Measurements from ENCODE around the gene FGG. TPM values are rescaled to one million over a fixed set of nuclear protein-coding genes. Genes with fewer than 3 reads are reported as not detected.
A peak's percentile ranks its signal among the peaks of the same experiment; 100 is the strongest.

Gene FGG
- total and polyA plus RNA-seq, 10 of the 15 experiments (the other 5 are each of a cell fraction or from before 2014, with no cell fraction given), result 1.8 TPM; not detected in 9

- FAIRE-seq, result no peak
- DNase-seq (ENCODE audit: low read depth, low spot score), result no peak
- ChIA-PET RAD21 (ENCODE audit: unreplicated experiment) (interaction anchor here (0.9 to 7.1 kb wide), 5 partner anchors 58 to 70 kb away, joined by 4 to 88 read pairs (median 4); partner anchors contain the start of gene PLRG1), SMC1A (ENCODE audit: uncharacterized antibody, unreplicated experiment) (interaction anchor here (0.6 to 7.2 kb wide), 5 partner anchors 9 to 1279 kb away, joined by 3 to 119 read pairs (median 7); partner anchors contain the start of genes FGB and PLRG1), POLR2A (no interaction called here), CTCF (interaction anchor here (1.1 to 19.0 kb wide), 7 partner anchors 12 to 76 kb away, joined by 3 to 796 read pairs (median 6); partner anchors contain the start of genes FGB and PLRG1)
- no peak overlapping the region for H3K4me3 ChIP-seq
- no peak overlapping the region for H3K9ac ChIP-seq (ENCODE audit: control insufficient read depth, insufficient read depth, low read length)
- no peak overlapping the region for H3K27ac ChIP-seq (ENCODE audit: control insufficient read depth, insufficient read depth)
- peak overlapping the region; percentile 25; the same call in 1 of the 2 replicates for H2AFZ ChIP-seq (ENCODE audit: control insufficient read depth, low read depth, low read length)
- WGBS (ENCODE audit: insufficient coverage, insufficient replicate concordance, low lambda C conversion rate, missing lambda C conversion rate), result 0% methylated on average over 1 of the region's 1 CpG
- no peaks in the 10 kb centered on the region for H3K36me3 ChIP-seq (ENCODE audit: control insufficient read depth in 2 of 2, insufficient read depth in 2 of 2, low read length in 1 of 2)
- BruUV-seq (replicated peaks), result no TSS peak
- intact Hi-C loops (cut with micrococcal nuclease; ENCODE audit: unreplicated experiment) (loop anchor here (10.0 kb wide), 2 partner anchors 755 to 845 kb away; partner anchors contain the start of gene MAP9), in situ Hi-C loops (cut with MboI) (no loop called here)
- H3K9me3 ChIP-seq (replicated peaks; ENCODE audit: control insufficient read depth, insufficient read depth, low read length), result no peaks in the 10 kb centered on the region
- no peaks in the 10 kb centered on the region for H3K27me3 ChIP-seq (replicated peaks in 1 of 2; ENCODE audit: control insufficient read depth in 2 of 2, insufficient read depth in 2 of 2, low read length in 1 of 2)
- no peak overlapping the region for H3K4me2 ChIP-seq (ENCODE audit: control insufficient read depth, insufficient read depth)
- H4K20me1 ChIP-seq (ENCODE audit: control insufficient read depth, insufficient read depth), result no peaks in the 10 kb centered on the region
- TF ChIP-seq SREBF2 (IDR thresholded peaks at IDR 0.05; ENCODE audit: low read length) (no peak), ESRRA (IDR thresholded peaks at IDR 0.05; ENCODE audit: low read length) (no peak), NKRF (conservative IDR thresholded peaks at IDR 0.05) (no peak), EED (IDR thresholded peaks at IDR 0.05; ENCODE audit: low read depth) (no peak)
- ATAC-seq, result no peak
- no peaks in the 10 kb centered on the region for H3K79me2 ChIP-seq (ENCODE audit: control insufficient read depth, insufficient read depth, low read length)
- peaks cover 13% of the 10 kb centered on the region for H3K4me1 ChIP-seq (ENCODE audit: control insufficient read depth, insufficient read depth, low read length)
Observed at GRCh38 chr4:154620111-154620510, 7.7 kb upstream of the FGG start.

Data from GM12878 (cell line).